Measurements from ENCODE around the gene DAG1. TPM values are rescaled to one million over a fixed set of nuclear protein-coding genes. Genes with fewer than 3 reads are reported as not detected.

The DAG1 gene
- 100 to 1,000 TPM; 122 to 218 (median 141) TPM for total RNA-seq
- polyA plus RNA-seq = 100 to 1,000 TPM in 1 of 2 donors, 10 to 100 TPM in 1; 39.9 to 124 TPM
- long read RNA-seq, donor 1, partial matches to known transcripts = 0 of 64 reads
- long read RNA-seq, donor 1, other reads (novel, unspliced or antisense) = 64 of 64 reads
- long read RNA-seq, donor 2, full-length matches to known transcripts = 12 of 119 reads
- long read RNA-seq, donor 2, partial matches to known transcripts = 104 of 119 reads
- long read RNA-seq, donor 2, other reads (novel, unspliced or antisense) = 3 of 119 reads
- long read RNA-seq, donor 3, full-length matches to known transcripts = 1 of 63 reads
- long read RNA-seq, donor 3, partial matches to known transcripts = 0 of 63 reads
- long read RNA-seq, donor 3, other reads (novel, unspliced or antisense) = 62 of 63 reads

DNA sequence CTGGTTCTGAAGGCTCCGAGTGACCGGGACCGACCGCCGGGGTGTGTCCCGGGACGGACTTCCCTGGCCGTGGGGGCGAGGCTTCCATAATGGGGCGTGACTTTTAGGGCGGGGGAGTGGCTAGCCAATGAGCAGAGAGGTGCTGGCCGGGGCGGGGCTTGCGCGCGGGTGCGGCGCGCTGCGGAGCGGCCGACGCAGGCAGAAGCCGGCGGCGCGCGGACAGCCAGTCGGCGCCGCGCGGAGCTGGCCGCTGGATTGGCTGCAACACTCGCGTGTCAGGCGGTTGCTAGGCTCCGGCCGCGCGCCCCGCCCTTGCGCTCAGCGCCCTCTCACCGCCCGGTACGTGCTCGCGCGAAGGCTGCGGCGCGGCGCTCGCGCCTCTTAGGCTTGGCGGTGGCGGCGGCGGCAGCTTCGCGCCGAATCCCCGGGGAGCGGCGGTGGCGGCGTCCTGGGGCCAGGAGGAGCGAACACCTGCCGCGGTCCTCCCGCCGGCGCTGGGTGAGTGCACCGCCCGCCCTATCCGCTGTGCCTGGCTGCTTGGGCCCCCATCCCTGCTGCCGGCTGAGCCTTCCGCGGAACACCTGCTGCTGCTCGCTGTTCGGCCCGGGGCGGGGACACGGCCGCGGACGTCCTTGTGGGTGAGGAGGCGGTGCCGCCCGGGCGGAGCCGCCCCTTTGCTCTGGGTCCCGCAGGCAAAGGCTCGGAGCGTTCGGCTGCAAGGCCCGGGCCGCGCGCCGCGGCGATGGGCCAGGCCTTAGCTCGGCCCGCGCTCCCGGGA lies at the start of gene DAG1:
Gene DAG1, plus strand, starts transcription at position 332 of the 778 bp plus-strand sequence. CDS start 40,268 bp downstream, outside the sequence.
- intact Hi-C loops (cut with DNase I) = loop anchor here in 3 of 10 donors (1.0 to 10.0 kb wide), 6 partner anchors 37 to 202 kb away; partner anchors contain the start of genes APEH (in 1 of the 3), RHOA (in 1 of the 3), TCTA (in 1 of the 3) and USP4 (in 1 of the 3)
- H3K36me3 ChIP-seq = peaks cover 0 to 4% (median 0%) of the 10 kb centered on the region in 9 donors
- ATAC-seq = peak; percentile 87 to 95 (median 91)
- DNase-seq = peak; percentile 99
- H3K4me3 ChIP-seq = peak within 1 kb of the TSS; percentile 68 to 94 (median 84)
- H3K4me1 ChIP-seq = peaks cover 12 to 55% (median 40%) of the 10 kb centered on the region in 12 donors
- H3K9me3 ChIP-seq = no peaks in the 10 kb centered on the region
- peak within 1 kb of the TSS; percentile 91 to 100 (median 98) for H3K27ac ChIP-seq
- H3K27me3 ChIP-seq = no peaks in the 10 kb centered on the region
- peak; percentile 56 to 88 for TF ChIP-seq POLR2A (IDR thresholded peaks at IDR 0.05)
- TF ChIP-seq, protein P1, sequence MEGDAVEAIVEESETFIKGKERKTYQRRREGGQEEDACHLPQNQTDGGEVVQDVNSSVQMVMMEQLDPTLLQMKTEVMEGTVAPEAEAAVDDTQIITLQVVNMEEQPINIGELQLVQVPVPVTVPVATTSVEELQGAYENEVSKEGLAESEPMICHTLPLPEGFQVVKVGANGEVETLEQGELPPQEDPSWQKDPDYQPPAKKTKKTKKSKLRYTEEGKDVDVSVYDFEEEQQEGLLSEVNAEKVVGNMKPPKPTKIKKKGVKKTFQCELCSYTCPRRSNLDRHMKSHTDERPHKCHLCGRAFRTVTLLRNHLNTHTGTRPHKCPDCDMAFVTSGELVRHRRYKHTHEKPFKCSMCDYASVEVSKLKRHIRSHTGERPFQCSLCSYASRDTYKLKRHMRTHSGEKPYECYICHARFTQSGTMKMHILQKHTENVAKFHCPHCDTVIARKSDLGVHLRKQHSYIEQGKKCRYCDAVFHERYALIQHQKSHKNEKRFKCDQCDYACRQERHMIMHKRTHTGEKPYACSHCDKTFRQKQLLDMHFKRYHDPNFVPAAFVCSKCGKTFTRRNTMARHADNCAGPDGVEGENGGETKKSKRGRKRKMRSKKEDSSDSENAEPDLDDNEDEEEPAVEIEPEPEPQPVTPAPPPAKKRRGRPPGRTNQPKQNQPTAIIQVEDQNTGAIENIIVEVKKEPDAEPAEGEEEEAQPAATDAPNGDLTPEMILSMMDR (IDR thresholded peaks at IDR 0.05) = no peak
- 0 to 1% (median 1%) methylated on average over 10 to 108 of the region's 108 CpGs for WGBS, 4 donors

- intact Hi-C loops (cut with DNase I) = loop anchor here in 1 of 10 donors (10.0 kb wide), 1 partner anchor 67 kb away; the partner anchor contains the start of gene GPX1
- Histone ChIP-seq H3K27me3 (no peaks in the 10 kb centered on the region), H3K36me3 (peaks cover 0 to 61% (median 30%) of the 10 kb centered on the region in 9 donors), H3K9me3 (no peaks in the 10 kb centered on the region), H3K27ac (peak overlapping the region in 8 of 12 donors; percentile 38 to 76 (median 63)), H3K4me1 (peaks cover 0 to 41% (median 7%) of the 10 kb centered on the region in 12 donors), H3K4me3 (peak overlapping the region; percentile 16 to 66 (median 52))
- ATAC-seq = peak in 3 of 4 donors; percentile 14 to 40 (median 28)
- peak in 1 of 5 donors; percentile 66 for DNase-seq
- WGBS, 4 donors = 29 to 45% (median 43%) methylated on average over 7 to 14 of the region's 14 CpGs
- no peak for TF ChIP-seq POLR2A (IDR thresholded peaks at IDR 0.05)
- TF ChIP-seq, protein P1 (IDR thresholded peaks at IDR 0.05) = no peak
These were observed 48.1 kb upstream of the DAG1 start for GRCh38 chr3:49421890-49422378.

- H3K27ac ChIP-seq = peak within 1 kb of the TSS in 10 of 12 donors; percentile 38 to 76 (median 63)
- H3K36me3 ChIP-seq = peaks cover 0 to 54% (median 30%) of the 10 kb centered on the region in 9 donors
These were observed 47.5 kb upstream of the DAG1 start, which contains the start of gene AMT for GRCh38 chr3:49422379-49423248. TSS of gene AMT (minus strand) at chr3:49422473. CDS start at chr3:49422450, 23 bp downstream.

More at GRCh38 chr3:49422379-49423248, 47.5 kb upstream of the DAG1 start, which contains the start of gene AMT:
- H3K9me3 ChIP-seq = no peaks in the 10 kb centered on the region
- peak; percentile 57 to 84 (median 72) for DNase-seq
- H3K4me1 ChIP-seq = peaks cover 0 to 35% (median 6%) of the 10 kb centered on the region in 12 donors
- ATAC-seq = peak; percentile 81 to 92 (median 84)
- TF ChIP-seq, protein P1 (IDR thresholded peaks at IDR 0.05) = no peak
- no peak for TF ChIP-seq POLR2A (IDR thresholded peaks at IDR 0.05)
- intact Hi-C loops (cut with DNase I) = loop anchor here in 1 of 10 donors (10.0 kb wide), 1 partner anchor 68 kb away; the partner anchor contains the start of gene GPX1
- peak within 1 kb of the TSS; percentile 16 to 66 (median 52) for H3K4me3 ChIP-seq
- H3K27me3 ChIP-seq = no peaks in the 10 kb centered on the region
- 41 to 65% (median 58%) methylated on average over 19 to 25 of the region's 25 CpGs for WGBS, 4 donors
